Fibroblast of lung (primary cell): ENCODE results near the gene HOXA1. TPM values are rescaled to one million over a fixed set of nuclear protein-coding genes. Genes with fewer than 3 reads are reported as not detected.
"Not testable (repeated sequence)": the region's sequence is repeated elsewhere in the genome, so short reads cannot be mapped to it uniquely, and the experiment has no call there.

Experiments used
- DNase-seq, 2 donors: peaks; one replicate each; pipeline versions ENCODE4 v3.0.0 to v3.0.0-alpha.2; 2010; ENCODE audit warnings: low read depth in 2 of 2
- H2AFZ ChIP-seq: 2 replicates; pipeline ENCODE4 v1.5.1; 2012; ENCODE audit warnings: low read length, control low read depth, inconsistent platforms
- H3K27ac ChIP-seq: 2 replicates; pipeline ENCODE4 v1.5.1; 2011; ENCODE audit warnings: low read length, control low read depth; ENCODE audit not compliant: insufficient read depth
- H3K27me3 ChIP-seq: 2 replicates; pipeline ENCODE4 v1.5.1; 2011; ENCODE audit warnings: mild to moderate bottlenecking, low read length; ENCODE audit not compliant: control insufficient read depth, insufficient read depth
- H3K36me3 ChIP-seq: 2 replicates; pipeline ENCODE4 v1.5.1; 2011; ENCODE audit warnings: low read length; ENCODE audit not compliant: control insufficient read depth, insufficient read depth
- H3K4me1 ChIP-seq: 2 replicates; pipeline ENCODE4 v1.5.1; 2011; ENCODE audit warnings: low read length; ENCODE audit not compliant: control insufficient read depth, insufficient read depth; ENCODE audit errors: extremely low read depth
- H3K4me2 ChIP-seq: 2 replicates; pipeline ENCODE4 v1.5.1; 2011; ENCODE audit warnings: low read length, control low read depth; ENCODE audit not compliant: insufficient read depth; ENCODE audit errors: extremely low read depth
- H3K4me3 ChIP-seq, 4 experiments: fragments of 200-600 bp in 1 of 4; sonication (generic) in 1 of 4; replicated peaks in 1 of 4; 2 replicates each; pipeline ENCODE4 v1.5.1; 2011 to 2016; ENCODE audit warnings: low read length in 4 of 4, low read depth in 3 of 4, mild to moderate bottlenecking in 3 of 4, control low read depth in 2 of 4, inconsistent platforms in 1 of 4, mixed read lengths in 1 of 4; ENCODE audit not compliant: insufficient read depth in 1 of 4; ENCODE audit errors: control extremely low read depth in 1 of 4
- H3K79me2 ChIP-seq: 2 replicates; pipeline ENCODE4 v1.5.1; 2012; ENCODE audit warnings: mild to moderate bottlenecking, low read length, inconsistent platforms; ENCODE audit not compliant: control insufficient read depth, insufficient read depth
- H3K9ac ChIP-seq: 2 replicates; pipeline ENCODE4 v1.5.1; 2011; ENCODE audit warnings: mild to moderate bottlenecking, low read length, control low read depth; ENCODE audit not compliant: insufficient read depth
- H3K9me3 ChIP-seq: 2 replicates; pipeline ENCODE4 v1.5.1; 2012; ENCODE audit warnings: low read depth, low read length; ENCODE audit not compliant: control insufficient read depth, insufficient read depth
- H4K20me1 ChIP-seq: 2 replicates; pipeline ENCODE4 v1.5.1; 2011; ENCODE audit warnings: low read length; ENCODE audit not compliant: control insufficient read depth, insufficient read depth; ENCODE audit errors: extremely low read depth
- EZH2 ChIP-seq: IDR thresholded peaks from 2 replicates; pipeline ENCODE4 v1.5.1; 2012; ENCODE audit warnings: low read length, control low read depth, mild to moderate bottlenecking; ENCODE audit errors: missing control alignments
- polyA plus RNA-seq, 2 donors: library from polyadenylated mRNA; depleted of rRNA in 1 of 2; stranded (reverse) in 1 of 2; unstranded in 1 of 2; fragments of >200 nt; gene quantifications; 2 replicates each; pipeline ENCODE4 v1.2.1, GENCODE V29; 2011 to 2012; ENCODE audit warnings: missing spikeins in 1 of 2
- total RNA-seq: library from RNA; depleted of rRNA; stranded (reverse); fragments of >200 nt; gene quantifications from 2 replicates; pipeline ENCODE4 v1.2.1, GENCODE V29; 2014
- TF ChIP-seq, protein P1 (sequence below), 2 donors: IDR thresholded peaks in 1 of 2; conservative IDR thresholded peaks in 1 of 2; 1 replicate in 1 of 2; 2 replicates in 1 of 2; pipeline ENCODE4 v1.5.1; 2011 to 2012; ENCODE audit warnings: low read length in 2 of 2, control low read depth in 1 of 2, inconsistent platforms in 1 of 2, low read depth in 1 of 2, mild to moderate bottlenecking in 1 of 2

HOXA1 gene
- total and polyA plus RNA-seq, 2 donors (not counting 1 experiment from before 2014, with no cell fraction given), result 0.50 to 0.83 TPM

DNA sequence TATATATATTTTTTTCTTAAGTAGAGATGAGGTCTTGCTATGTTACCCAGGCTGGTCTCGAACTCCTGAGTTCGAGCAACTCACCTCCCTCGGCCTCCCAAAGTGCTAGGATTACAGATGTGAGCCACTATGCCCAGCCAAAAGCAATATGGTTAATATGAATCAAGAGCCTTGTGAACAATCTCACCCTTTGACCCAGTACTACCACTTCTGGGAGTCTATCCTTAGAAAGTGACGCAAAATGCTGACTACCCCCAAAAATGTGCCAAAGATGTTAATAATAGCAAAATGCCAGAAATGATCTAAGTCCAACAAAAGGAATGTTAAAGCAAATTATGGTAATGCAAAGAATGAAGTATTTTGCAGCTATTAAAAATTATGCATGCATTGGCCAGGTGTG, 44.3 kb downstream of the HOXA1 start:
- H3K27me3 ChIP-seq, result no peaks in the 10 kb centered on the region
- no peak overlapping the region for H3K4me3 ChIP-seq
- H3K27ac ChIP-seq, result no peak overlapping the region
- H3K79me2 ChIP-seq, result no peaks in the 10 kb centered on the region
- TF ChIP-seq EZH2, result no peak
- TF ChIP-seq, protein P1, sequence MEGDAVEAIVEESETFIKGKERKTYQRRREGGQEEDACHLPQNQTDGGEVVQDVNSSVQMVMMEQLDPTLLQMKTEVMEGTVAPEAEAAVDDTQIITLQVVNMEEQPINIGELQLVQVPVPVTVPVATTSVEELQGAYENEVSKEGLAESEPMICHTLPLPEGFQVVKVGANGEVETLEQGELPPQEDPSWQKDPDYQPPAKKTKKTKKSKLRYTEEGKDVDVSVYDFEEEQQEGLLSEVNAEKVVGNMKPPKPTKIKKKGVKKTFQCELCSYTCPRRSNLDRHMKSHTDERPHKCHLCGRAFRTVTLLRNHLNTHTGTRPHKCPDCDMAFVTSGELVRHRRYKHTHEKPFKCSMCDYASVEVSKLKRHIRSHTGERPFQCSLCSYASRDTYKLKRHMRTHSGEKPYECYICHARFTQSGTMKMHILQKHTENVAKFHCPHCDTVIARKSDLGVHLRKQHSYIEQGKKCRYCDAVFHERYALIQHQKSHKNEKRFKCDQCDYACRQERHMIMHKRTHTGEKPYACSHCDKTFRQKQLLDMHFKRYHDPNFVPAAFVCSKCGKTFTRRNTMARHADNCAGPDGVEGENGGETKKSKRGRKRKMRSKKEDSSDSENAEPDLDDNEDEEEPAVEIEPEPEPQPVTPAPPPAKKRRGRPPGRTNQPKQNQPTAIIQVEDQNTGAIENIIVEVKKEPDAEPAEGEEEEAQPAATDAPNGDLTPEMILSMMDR (conservative IDR thresholded peaks at IDR 0.05 in 1 of 2, IDR thresholded peaks at IDR 0.05 in 1 of 2; ENCODE audit: low read depth in 1 of 2, low read length in 2 of 2), result no peak
- H4K20me1 ChIP-seq, result no peaks in the 10 kb centered on the region
- no peaks in the 10 kb centered on the region for H3K36me3 ChIP-seq
- H3K9me3 ChIP-seq, result no peaks in the 10 kb centered on the region
- no peaks in the 10 kb centered on the region for H3K4me1 ChIP-seq
- no peak overlapping the region for H3K9ac ChIP-seq
- H3K4me2 ChIP-seq, result no peak overlapping the region
- H2AFZ ChIP-seq, result no peak overlapping the region
- peak; percentile 32 to 73 for DNase-seq

DNA sequence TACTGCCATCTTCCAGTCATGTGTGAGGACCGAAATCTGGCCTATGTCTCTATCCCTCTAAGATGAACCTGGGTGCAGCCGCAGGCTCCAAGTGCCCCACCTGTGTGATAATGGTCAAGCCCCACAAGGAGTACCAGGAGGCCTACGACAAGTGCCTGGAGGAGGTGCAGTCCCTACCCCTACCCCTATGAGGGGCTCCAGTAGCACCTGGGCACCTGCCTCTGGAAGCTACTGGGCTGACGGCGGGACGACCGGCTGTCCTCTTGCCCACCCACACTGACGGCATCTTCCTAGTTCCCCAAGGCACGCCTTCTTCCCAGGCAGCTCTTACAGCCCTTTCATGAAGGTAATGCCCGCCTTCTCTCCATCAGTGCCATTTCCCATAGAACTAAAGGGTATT, 47.4 kb downstream of the HOXA1 start:
- Histone ChIP-seq H3K9ac (no peak overlapping the region), H2AFZ (no peak overlapping the region), H3K79me2 (no peaks in the 10 kb centered on the region), H3K27ac (no peak overlapping the region), H3K4me3 (no peak overlapping the region), H4K20me1 (no peaks in the 10 kb centered on the region), H3K9me3 (no peaks in the 10 kb centered on the region), H3K27me3 (no peaks in the 10 kb centered on the region), H3K4me1 (no peaks in the 10 kb centered on the region), H3K36me3 (no peaks in the 10 kb centered on the region), H3K4me2 (no peak overlapping the region)
- DNase-seq, result no peak
- no peak for TF ChIP-seq EZH2
- TF ChIP-seq, protein P1 (conservative IDR thresholded peaks at IDR 0.05 in 1 of 2, IDR thresholded peaks at IDR 0.05 in 1 of 2; ENCODE audit: low read depth in 1 of 2, low read length in 2 of 2), result no peak

DNA sequence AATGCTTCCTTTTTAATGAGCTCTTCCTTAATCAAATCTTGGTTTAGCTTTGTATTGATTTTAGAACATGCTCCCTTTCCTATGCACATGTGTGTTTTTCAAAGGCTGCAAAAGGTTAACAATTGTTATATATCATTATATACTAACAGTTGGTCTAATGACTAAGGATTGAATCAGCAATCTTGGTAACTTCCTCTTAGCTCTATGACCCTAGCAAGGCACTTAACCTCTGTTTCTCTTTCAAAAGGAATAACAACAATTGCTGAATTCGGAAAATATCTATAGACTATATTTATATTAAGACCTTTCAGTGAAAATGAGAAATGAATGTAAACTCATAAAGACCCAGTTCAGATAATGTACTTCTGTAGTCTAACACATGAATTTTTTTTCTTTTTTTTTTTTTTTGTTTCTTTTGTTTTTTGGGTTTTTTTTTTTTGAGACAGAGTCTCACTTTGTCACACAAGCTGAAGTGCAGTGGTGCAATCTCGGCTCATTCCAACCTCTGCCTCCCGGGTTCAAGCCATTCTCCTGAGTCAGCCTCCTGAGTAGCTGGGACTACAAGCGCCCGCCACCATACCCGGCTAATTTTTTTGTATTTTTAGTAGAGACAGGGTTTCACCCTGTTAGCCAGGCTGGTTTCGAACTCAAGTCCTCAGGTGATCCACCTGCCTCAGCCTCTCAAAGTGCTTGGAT, 48.8 kb downstream of the HOXA1 start:
- Histone ChIP-seq H3K4me1 (no peaks in the 10 kb centered on the region), H3K27me3 (no peaks in the 10 kb centered on the region), H3K9ac (no peak overlapping the region), H2AFZ (no peak overlapping the region), H3K79me2 (no peaks in the 10 kb centered on the region), H4K20me1 (no peaks in the 10 kb centered on the region), H3K4me3 (peak overlapping the region in 1 of 4 experiments; percentile 21), H3K36me3 (no peaks in the 10 kb centered on the region), H3K27ac (no peak overlapping the region), H3K9me3 (no peaks in the 10 kb centered on the region), H3K4me2 (peak overlapping the region; percentile 38)
- TF ChIP-seq, protein P1 (conservative IDR thresholded peaks at IDR 0.05 in 1 of 2, IDR thresholded peaks at IDR 0.05 in 1 of 2; ENCODE audit: low read depth in 1 of 2, low read length in 2 of 2), result no peak
- TF ChIP-seq EZH2, result no peak
- DNase-seq, result peak; percentile 36 to 81

DNA sequence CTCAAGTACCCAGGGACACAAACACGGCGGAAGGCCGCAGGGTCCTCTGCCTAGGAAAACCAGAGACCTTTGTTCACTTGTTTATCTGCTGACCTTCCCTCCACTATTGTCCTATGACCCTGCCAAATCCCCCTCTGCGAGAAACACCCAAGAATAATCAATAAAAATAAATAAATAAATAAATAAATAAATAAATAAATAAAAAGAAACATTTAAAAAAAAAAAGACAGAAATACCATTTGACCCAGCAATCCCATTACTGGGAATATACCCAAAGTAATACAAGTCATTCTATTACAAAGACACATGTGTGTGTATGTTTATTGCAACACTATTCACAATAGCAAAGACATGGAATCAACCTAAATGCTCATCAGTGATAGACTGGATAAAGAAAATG, 49.8 kb downstream of the HOXA1 start:
- H4K20me1 ChIP-seq, H2AFZ ChIP-seq, H3K27ac ChIP-seq, H3K4me2 ChIP-seq, H3K79me2 ChIP-seq, H3K9ac ChIP-seq, H3K9me3 ChIP-seq, H3K4me1 ChIP-seq, H3K36me3 ChIP-seq, H3K27me3 ChIP-seq, DNase-seq, H3K4me3 ChIP-seq: not testable (repeated sequence)

DNA sequence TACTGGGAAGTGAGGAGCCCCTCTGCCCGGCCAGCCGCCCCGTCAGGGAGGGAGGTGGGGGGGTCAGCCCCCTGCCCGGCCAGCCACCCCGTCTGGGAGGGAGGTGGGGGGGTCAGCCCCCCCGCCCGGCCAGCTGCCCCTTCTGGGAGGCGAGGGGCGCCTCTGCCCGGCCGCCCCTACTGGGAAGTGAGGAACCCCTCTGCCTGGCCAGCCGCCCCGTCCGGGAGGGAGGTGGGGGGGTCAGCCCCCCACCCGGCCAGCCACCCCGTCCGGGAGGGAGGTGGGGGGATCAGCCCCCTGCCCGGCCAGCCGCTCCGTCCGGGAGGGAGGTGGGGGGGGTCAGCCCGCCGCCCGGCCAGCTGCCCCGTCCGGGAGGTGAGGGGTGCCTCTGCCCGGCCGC, 50.7 kb downstream of the HOXA1 start:
- H3K27me3 ChIP-seq, H3K4me3 ChIP-seq, H3K9me3 ChIP-seq, H3K79me2 ChIP-seq, H3K36me3 ChIP-seq, H3K4me1 ChIP-seq, H2AFZ ChIP-seq, H3K27ac ChIP-seq, DNase-seq, H4K20me1 ChIP-seq, H3K9ac ChIP-seq, H3K4me2 ChIP-seq: not testable (repeated sequence)
